H1 (cell line): ENCODE measurements around the gene CCT3. TPM values are rescaled to one million over a fixed set of nuclear protein-coding genes. Genes with fewer than 3 reads are reported as not detected.

Source experiments
- JUN ChIP-seq: IDR thresholded peaks from 2 replicates; pipeline ENCODE4 v1.6.1; 2011; ENCODE audit warnings: low read depth, mild to moderate bottlenecking, improper control_type of control experiment, low read length
- PHF8 ChIP-seq: fragments of 200-600 bp; sonication (generic); conservative IDR thresholded peaks from 2 replicates; pipeline ENCODE4 v1.7.1; 2012; ENCODE audit warnings: low read depth, mild to moderate bottlenecking, inconsistent platforms, low read length, moderate library complexity
- RAD21 ChIP-seq, 2 experiments: IDR thresholded peaks in 1 of 2; conservative IDR thresholded peaks in 1 of 2; 2 replicates each; pipeline ENCODE4 v1.6.1; 2011; ENCODE audit warnings: low read depth in 2 of 2, low read length in 2 of 2, improper control_type of control experiment in 1 of 2, inconsistent platforms in 1 of 2, mild to moderate bottlenecking in 1 of 2, moderate library complexity in 1 of 2
- RBBP5 ChIP-seq: IDR thresholded peaks from 2 replicates; pipeline ENCODE4 v1.7.1; 2012; ENCODE audit warnings: low read depth, mild to moderate bottlenecking, inconsistent platforms, low read length, moderate library complexity, borderline replicate concordance
- SP1 ChIP-seq: IDR thresholded peaks from 2 replicates; pipeline ENCODE4 v1.6.1; 2011; ENCODE audit warnings: low read depth, low read length
- polyA plus RNA-seq, 7 experiments: library from polyadenylated mRNA; depleted of rRNA in 3 of 7; stranded (reverse) in 5 of 7; unstranded in 2 of 7; fragments of >200 nt in 5 of 7; fragments of 200-250 nt in 2 of 7; gene quantifications; 1 replicate in 5 of 7; 2 replicates in 1 of 7; 4 replicates in 1 of 7; pipeline versions ENCODE4 v1.2.1 to v1.2.3, GENCODE V29; 2011 to 2013; ENCODE audit warnings: missing spikeins in 2 of 7, mixed read lengths in 2 of 7
- total RNA-seq: library from RNA; stranded (reverse); fragmentation: NEBNext Ultra II Directional; extraction: Animal tissue kit (Norgen Biotek cat#: 25700); gene quantifications from 2 replicates; pipeline ENCODE4 v1.2.1, GENCODE V29; 2021

The CCT3 gene
- total and polyA plus RNA-seq, 2 of the 8 experiments (the other 6 are each of a cell fraction or from before 2014, with no cell fraction given): 431 to 480 TPM

DNA sequence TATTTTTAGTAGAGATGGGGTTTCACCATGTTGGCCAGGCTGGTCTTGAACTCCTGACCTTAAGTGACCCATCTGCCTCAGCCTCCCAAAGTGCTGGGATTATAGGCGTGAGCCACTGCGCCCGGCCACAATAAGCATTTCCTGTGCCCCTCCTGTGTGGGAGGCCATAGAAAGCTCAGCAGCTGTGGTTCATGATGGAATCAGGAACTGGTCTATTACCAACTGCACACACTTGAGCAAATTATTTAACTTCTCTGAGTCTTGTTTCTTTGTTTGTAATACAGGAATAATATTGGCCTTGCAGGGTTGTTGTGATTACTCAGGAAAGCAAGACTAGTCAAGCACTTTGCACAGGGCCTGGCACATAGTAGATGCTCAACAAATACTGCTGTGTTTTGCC lies 45.9 kb upstream of the CCT3 start (continued):
- TF ChIP-seq RAD21 (IDR thresholded peaks at IDR 0.05 in 1 of 2, conservative IDR thresholded peaks at IDR 0.05 in 1 of 2; ENCODE audit: low read depth in 2 of 2, low read length in 2 of 2) (no peak), JUN (no peak), SP1 (no peak), RBBP5 (no peak), PHF8 (no peak)
